ENCODE results near the gene MRPL22.

Gene MRPL22

DNA sequence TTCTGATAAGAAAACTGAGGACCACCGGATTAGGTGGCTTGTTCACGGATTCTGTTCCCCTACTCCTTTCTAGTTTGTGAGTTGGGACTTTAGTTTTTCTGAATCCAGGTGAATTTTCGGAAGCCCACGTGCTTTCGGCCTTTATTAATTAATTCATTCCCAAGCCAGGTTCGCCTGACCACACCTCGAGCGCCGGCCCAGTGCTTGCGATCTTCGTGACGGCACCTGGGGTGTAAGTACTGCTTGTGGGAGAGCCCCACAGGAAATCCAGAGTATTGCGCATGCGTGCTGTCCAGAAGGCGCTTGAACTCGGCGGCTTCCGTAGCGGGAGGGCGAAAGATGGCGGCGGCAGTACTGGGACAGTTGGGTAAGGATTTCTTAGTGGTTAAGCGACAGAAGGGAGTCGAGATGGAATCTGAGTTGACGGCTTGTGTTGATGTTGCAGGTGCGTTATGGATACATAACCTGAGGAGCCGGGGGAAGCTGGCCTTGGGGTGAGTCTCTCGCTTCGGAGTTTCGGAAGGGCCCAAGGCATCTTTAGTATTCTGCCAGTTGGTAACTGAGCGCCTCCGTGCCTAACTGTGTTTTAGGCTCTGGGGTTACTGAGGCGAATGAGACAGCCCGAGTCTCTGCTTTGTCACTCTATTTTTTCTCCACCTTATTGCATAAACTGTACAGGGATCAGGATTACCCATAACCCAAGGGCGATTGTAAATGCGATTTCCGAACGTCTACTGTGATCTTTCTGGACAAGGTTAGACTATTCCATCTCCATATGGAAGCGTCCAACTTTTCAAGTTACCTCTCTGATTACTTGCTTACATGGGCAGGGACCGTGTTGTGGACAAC lies at the start of gene MRPL22:
MRPL22 (plus strand) TSS at position 302 of the 849 bp plus-strand sequence; CDS start at position 340, 38 bp downstream.
- DNase-seq (ENCODE audit: low read depth, low spot score) = peak; percentile 86
- Histone ChIP-seq H3K36me3 (ENCODE audit: control insufficient read depth, insufficient read depth, low read length) (no peaks in the 10 kb centered on the region), H3K27me3 (ENCODE audit: control insufficient read depth, insufficient read depth, low read length) (no peaks in the 10 kb centered on the region), H3K27ac (ENCODE audit: low read length) (no peak within 1 kb of the TSS), H3K4me3 (ENCODE audit: low read length) (peak within 1 kb of the TSS; percentile 85), H3K4me1 (ENCODE audit: control insufficient read depth, insufficient read depth, low read length) (no peaks in the 10 kb centered on the region; the same call in 1 of the 2 replicates), H3K9me3 (ENCODE audit: control insufficient read depth, insufficient read depth, low read length) (no peaks in the 10 kb centered on the region)
- WGBS (ENCODE audit: insufficient coverage, insufficient read length) = no CpG with 5 or more reads among the region's 40 CpGs

DNA sequence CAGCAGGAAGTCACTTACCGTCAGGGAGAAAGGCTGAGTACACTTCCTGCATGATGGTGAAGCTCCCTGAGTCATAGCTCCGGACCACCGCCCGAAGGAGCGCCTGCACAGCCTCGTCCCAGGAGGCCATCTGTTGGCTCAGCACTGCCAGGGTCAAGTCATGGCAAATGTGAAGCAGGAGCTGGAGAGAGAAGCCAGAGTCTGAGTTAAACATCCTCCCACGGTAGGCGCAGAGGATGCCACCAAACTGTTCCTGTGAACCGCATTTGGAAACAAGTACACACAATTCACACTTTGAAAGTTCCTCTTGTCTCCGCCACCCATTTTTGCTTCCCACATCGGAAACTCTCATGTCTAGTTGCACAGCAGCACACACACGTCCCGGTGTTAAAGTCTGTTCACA lies 48.5 kb upstream of the MRPL22 start:
- H3K27me3 ChIP-seq (ENCODE audit: control insufficient read depth, insufficient read depth, low read length) = no peaks in the 10 kb centered on the region
- H3K4me3 ChIP-seq (ENCODE audit: low read length) = no peak overlapping the region
- no peaks in the 10 kb centered on the region for H3K4me1 ChIP-seq (ENCODE audit: control insufficient read depth, insufficient read depth, low read length)
- no peak overlapping the region for H3K27ac ChIP-seq (ENCODE audit: low read length)
- no peak for DNase-seq (ENCODE audit: low read depth, low spot score)
- WGBS (ENCODE audit: insufficient coverage, insufficient read length) = no CpG with 5 or more reads among the region's 13 CpGs
- peaks cover 30% of the 10 kb centered on the region; the same call in 1 of the 2 replicates for H3K36me3 ChIP-seq (ENCODE audit: control insufficient read depth, insufficient read depth, low read length)
- H3K9me3 ChIP-seq (ENCODE audit: control insufficient read depth, insufficient read depth, low read length) = no peaks in the 10 kb centered on the region; the same call in 1 of the 2 replicates

DNA sequence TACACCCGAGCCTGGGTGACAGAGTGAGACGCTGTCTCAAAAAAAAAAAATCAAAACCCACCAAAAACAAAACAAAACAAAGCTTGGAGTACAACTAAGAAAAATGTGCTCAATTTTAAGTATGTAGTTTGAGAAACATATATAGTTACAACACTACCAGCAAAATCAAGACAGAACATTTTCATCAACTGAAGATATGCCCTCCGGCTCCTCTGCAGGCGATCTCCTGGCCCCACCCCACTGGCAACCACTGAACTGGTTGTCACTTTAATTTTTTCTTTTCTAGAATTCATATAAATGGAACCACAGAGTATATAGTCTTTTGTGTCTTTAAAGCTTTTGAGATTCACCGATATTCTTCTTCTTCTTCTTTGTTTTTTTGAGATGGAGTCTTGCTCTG lies 47.5 kb upstream of the MRPL22 start:
- Histone ChIP-seq H3K36me3 (ENCODE audit: control insufficient read depth, insufficient read depth, low read length) (peaks cover 27% of the 10 kb centered on the region; the same call in 1 of the 2 replicates), H3K4me3 (ENCODE audit: low read length) (no peak overlapping the region), H3K4me1 (ENCODE audit: control insufficient read depth, insufficient read depth, low read length) (no peaks in the 10 kb centered on the region), H3K27me3 (ENCODE audit: control insufficient read depth, insufficient read depth, low read length) (no peaks in the 10 kb centered on the region), H3K27ac (ENCODE audit: low read length) (no peak overlapping the region), H3K9me3 (ENCODE audit: control insufficient read depth, insufficient read depth, low read length) (no peaks in the 10 kb centered on the region)
- no CpG with 5 or more reads among the region's 5 CpGs for WGBS (ENCODE audit: insufficient coverage, insufficient read length)
- DNase-seq (ENCODE audit: low read depth, low spot score) = no peak

DNA sequence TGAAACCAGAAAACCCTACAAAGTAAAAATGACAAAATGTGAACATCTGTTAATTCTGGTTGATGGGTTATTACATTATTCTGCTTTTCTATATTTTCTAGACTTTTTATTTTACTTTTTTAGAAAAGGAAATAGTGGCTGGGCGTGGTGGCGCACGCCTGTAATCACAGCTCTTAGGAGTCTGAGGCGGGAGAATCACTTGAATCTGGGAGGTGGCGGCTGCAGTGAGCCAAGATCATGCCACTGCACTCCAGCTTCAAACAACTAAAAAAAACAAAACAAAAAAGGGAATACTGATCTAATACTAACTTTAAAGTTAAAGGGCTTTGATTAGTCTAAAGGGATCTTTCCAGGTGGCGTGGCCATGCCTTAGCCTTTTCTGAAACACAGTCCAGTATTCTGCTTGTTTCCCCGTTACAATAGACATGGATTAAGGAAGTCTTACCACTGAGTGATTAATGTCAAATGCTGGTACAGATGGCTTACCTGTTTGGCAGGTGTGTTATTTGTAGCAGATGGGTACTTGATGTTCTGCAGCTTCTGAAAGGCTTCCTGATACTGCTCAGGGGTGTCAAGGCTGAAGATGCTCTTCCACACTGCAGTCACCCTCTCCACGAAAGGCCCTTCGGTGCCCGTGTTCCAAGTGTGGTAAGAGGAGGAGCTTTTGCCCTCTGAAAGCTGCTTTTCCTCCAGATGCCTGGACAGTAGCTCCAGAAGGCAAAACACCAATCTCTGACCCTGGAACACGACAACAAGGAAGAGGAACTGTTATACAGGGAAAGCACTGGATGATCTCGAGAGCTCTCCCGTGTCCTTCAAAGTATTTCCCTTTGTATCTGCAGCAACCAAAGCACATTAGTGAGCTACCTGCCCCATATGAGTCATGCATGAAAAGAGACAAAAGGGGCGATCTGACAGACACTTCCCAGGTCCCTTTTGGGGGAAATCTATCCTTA lies 45.0 kb upstream of the MRPL22 start:
- Histone ChIP-seq H3K4me3 (ENCODE audit: low read length) (no peak overlapping the region), H3K9me3 (ENCODE audit: control insufficient read depth, insufficient read depth, low read length) (no peaks in the 10 kb centered on the region), H3K4me1 (ENCODE audit: control insufficient read depth, insufficient read depth, low read length) (no peaks in the 10 kb centered on the region), H3K36me3 (ENCODE audit: control insufficient read depth, insufficient read depth, low read length) (peaks cover 29% of the 10 kb centered on the region; the same call in 1 of the 2 replicates), H3K27ac (ENCODE audit: low read length) (no peak overlapping the region), H3K27me3 (ENCODE audit: control insufficient read depth, insufficient read depth, low read length) (no peaks in the 10 kb centered on the region)
- no peak for DNase-seq (ENCODE audit: low read depth, low spot score)
- WGBS (ENCODE audit: insufficient coverage, insufficient read length) = no CpG with 5 or more reads among the region's 14 CpGs

DNA sequence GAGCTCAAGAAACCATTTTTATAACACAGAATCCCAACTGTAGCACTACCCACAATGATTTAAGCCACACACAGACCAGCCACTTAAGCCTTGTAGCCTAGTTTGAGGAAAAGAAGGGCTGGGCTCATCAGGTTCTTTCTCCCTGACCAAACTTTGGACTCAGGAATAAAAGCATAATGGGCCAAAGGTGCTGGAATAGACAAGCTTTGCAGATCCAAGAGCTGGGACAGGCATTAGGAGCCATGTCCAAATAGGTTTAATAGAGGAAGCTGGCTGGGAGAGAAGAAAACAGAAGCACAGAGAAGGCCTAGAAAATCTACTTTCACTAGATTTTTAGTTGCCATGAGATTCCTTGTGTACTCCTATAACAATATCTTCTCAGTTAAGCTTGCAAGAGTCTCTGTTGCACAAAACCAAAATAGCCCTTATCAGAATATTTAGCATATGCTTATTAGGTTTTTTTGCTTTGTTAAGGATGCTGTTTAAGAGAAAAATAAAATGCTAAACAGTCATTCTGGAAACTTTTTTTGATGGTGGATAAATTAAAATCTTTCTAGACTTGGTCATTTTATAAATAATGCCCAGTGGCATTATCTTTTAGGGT lies 44.2 kb upstream of the MRPL22 start:
- peaks cover 32% of the 10 kb centered on the region; the same call in 1 of the 2 replicates for H3K36me3 ChIP-seq (ENCODE audit: control insufficient read depth, insufficient read depth, low read length)

DNA sequence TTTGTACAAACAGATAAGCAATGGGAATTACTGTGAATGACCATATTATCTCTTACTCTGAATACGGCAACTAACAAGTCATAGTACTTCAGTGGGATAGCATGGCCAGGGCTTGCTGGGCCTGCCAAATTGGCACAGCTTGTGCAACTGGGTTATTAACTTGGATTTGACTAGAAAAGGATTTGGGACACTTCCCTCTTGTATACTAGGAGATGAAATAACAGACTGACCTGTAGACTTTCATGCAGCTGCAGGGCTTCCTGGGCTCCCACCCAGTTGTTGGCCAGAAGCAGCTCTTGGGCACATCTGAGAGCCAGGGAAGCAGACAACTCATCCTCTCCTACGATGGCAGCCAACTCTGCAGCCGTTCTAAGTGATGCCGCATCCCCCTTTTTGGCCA lies 42.7 kb upstream of the MRPL22 start:
- Histone ChIP-seq H3K4me3 (ENCODE audit: low read length) (no peak overlapping the region), H3K36me3 (ENCODE audit: control insufficient read depth, insufficient read depth, low read length) (peaks cover 29% of the 10 kb centered on the region; the same call in 1 of the 2 replicates)
- WGBS (ENCODE audit: insufficient coverage, insufficient read length) = no CpG with 5 or more reads among the region's 4 CpGs

More for the DNA sequence above, 44.2 kb upstream of the MRPL22 start:
- no peaks in the 10 kb centered on the region for H3K27me3 ChIP-seq (ENCODE audit: control insufficient read depth, insufficient read depth, low read length)
- DNase-seq (ENCODE audit: low read depth, low spot score) = no peak
- H3K4me3 ChIP-seq (ENCODE audit: low read length) = no peak overlapping the region
- no peak overlapping the region for H3K27ac ChIP-seq (ENCODE audit: low read length)
- H3K9me3 ChIP-seq (ENCODE audit: control insufficient read depth, insufficient read depth, low read length) = no peaks in the 10 kb centered on the region
- no peaks in the 10 kb centered on the region for H3K4me1 ChIP-seq (ENCODE audit: control insufficient read depth, insufficient read depth, low read length)

DNA sequence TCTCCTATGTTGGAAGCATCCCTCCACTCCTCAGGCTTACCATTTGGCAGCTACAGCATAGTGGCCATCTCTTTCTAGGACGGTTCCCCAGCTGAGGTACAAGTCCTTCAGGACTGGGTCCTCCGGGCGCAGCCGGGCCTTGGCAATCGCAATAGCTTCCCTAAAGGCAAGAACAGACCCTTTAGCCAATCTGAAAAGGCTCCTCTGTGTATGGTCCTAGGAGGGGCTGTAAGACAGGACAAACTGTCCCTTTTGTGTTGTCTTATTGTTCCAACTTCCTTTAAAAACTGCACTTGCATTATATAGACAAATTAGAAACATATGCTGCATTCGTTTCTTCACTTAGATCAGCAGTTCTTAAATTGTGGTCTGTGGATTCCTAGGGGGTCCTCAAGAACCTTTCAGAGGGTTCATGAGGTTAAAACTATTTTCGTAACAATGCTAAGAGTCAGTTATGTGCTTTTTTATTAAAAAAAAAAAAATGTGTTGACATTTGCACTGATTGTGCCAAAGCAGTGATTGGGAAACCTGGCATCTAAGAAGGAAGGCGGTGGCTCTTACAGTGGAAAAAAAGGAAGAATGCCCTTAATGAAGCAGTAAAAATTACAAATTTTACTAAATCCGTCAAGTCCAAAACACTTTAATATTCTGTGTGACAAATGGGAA lies 41.6 kb upstream of the MRPL22 start:
- Histone ChIP-seq H3K9me3 (ENCODE audit: control insufficient read depth, insufficient read depth, low read length) (no peaks in the 10 kb centered on the region), H3K4me3 (ENCODE audit: low read length) (no peak overlapping the region), H3K27ac (ENCODE audit: low read length) (no peak overlapping the region), H3K36me3 (ENCODE audit: control insufficient read depth, insufficient read depth, low read length) (peaks cover 26% of the 10 kb centered on the region; the same call in 1 of the 2 replicates), H3K27me3 (ENCODE audit: control insufficient read depth, insufficient read depth, low read length) (no peaks in the 10 kb centered on the region), H3K4me1 (ENCODE audit: control insufficient read depth, insufficient read depth, low read length) (no peaks in the 10 kb centered on the region)
- WGBS (ENCODE audit: insufficient coverage, insufficient read length) = no CpG with 5 or more reads among the region's 9 CpGs
- no peak for DNase-seq (ENCODE audit: low read depth, low spot score)

More for the DNA sequence above, 42.7 kb upstream of the MRPL22 start:
- H3K9me3 ChIP-seq (ENCODE audit: control insufficient read depth, insufficient read depth, low read length) = no peaks in the 10 kb centered on the region
- no peak for DNase-seq (ENCODE audit: low read depth, low spot score)
- H3K27ac ChIP-seq (ENCODE audit: low read length) = no peak overlapping the region
- H3K4me1 ChIP-seq (ENCODE audit: control insufficient read depth, insufficient read depth, low read length) = no peaks in the 10 kb centered on the region
- no peaks in the 10 kb centered on the region for H3K27me3 ChIP-seq (ENCODE audit: control insufficient read depth, insufficient read depth, low read length)

DNA sequence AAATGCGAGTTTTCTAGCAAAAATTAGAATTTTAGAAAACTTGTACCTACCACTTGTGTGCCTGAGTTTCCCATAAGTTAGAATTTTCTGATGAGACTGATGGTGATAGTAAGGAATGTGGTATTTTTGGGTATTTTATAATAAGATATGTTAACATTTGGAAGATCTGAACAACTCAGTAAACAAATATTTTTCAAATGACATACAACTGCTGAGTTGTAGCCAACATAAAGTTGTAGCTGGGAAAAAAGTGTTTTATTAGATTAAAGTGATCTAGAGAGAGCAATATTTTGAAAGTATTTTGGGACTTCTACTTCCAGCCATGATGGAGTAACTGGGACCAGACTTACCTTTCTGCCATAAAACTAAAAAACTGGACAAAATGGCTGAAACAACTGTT lies 40.8 kb upstream of the MRPL22 start:
- Histone ChIP-seq H3K4me3 (ENCODE audit: low read length) (no peak overlapping the region), H3K4me1 (ENCODE audit: control insufficient read depth, insufficient read depth, low read length) (no peaks in the 10 kb centered on the region), H3K36me3 (ENCODE audit: control insufficient read depth, insufficient read depth, low read length) (peaks cover 26% of the 10 kb centered on the region; the same call in 1 of the 2 replicates), H3K9me3 (ENCODE audit: control insufficient read depth, insufficient read depth, low read length) (no peaks in the 10 kb centered on the region), H3K27me3 (ENCODE audit: control insufficient read depth, insufficient read depth, low read length) (no peaks in the 10 kb centered on the region), H3K27ac (ENCODE audit: low read length) (no peak overlapping the region)
- WGBS (ENCODE audit: insufficient coverage, insufficient read length) = no CpG with 5 or more reads among the region's 1 CpG
- no peak for DNase-seq (ENCODE audit: low read depth, low spot score)

DNA sequence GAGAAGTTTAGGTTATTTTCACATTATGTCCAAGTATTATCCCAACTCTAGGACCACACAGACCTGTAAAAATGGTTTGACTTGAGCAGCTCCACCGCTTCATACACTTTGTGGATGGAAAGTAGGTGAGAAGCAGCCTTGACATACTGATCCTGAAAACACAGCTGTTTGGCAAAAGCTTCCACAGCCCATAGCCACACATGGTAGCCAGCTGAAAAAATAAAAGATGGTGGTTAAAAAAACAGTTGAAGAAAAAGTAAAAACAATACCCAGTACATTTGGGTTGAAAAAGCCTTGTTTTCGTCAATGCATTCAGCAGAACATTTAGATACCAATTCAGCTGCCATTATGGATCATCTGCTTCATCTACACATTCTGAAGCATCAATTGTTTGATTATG lies 39.6 kb upstream of the MRPL22 start:
- Histone ChIP-seq H3K36me3 (ENCODE audit: control insufficient read depth, insufficient read depth, low read length) (peaks cover 22% of the 10 kb centered on the region; the same call in 1 of the 2 replicates), H3K27me3 (ENCODE audit: control insufficient read depth, insufficient read depth, low read length) (no peaks in the 10 kb centered on the region)
- no CpG with 5 or more reads among the region's 2 CpGs for WGBS (ENCODE audit: insufficient coverage, insufficient read length)

More for the DNA sequence above, 39.6 kb upstream of the MRPL22 start:
- Histone ChIP-seq H3K4me1 (ENCODE audit: control insufficient read depth, insufficient read depth, low read length) (no peaks in the 10 kb centered on the region), H3K9me3 (ENCODE audit: control insufficient read depth, insufficient read depth, low read length) (no peaks in the 10 kb centered on the region), H3K27ac (ENCODE audit: low read length) (no peak overlapping the region), H3K4me3 (ENCODE audit: low read length) (no peak overlapping the region)
- no peak for DNase-seq (ENCODE audit: low read depth, low spot score)

Measured in iPS DF 6.9 (cell line).